Body of pancreas (tissue), 4 donors: ENCODE measurements around the gene HEXD.

Source experiments
- POLR2A ChIP-seq, 3 donors: fragments of 450-650 bp; IDR thresholded peaks; one replicate each; pipeline ENCODE4 v1.6.1; 2016; ENCODE audit warnings: antibody characterized with exemption in 3 of 3, mild to moderate bottlenecking in 2 of 3
- TF ChIP-seq, protein P1 (sequence below), 7 experiments: fragments of 450-650 bp in 4 of 7; fragments of 200-600 bp in 3 of 7; sonication (generic) in 3 of 7; IDR thresholded peaks; one replicate each; pipeline ENCODE4 v1.5.1; 2016 to 2019; ENCODE audit warnings: antibody characterized with exemption in 7 of 7

DNA sequence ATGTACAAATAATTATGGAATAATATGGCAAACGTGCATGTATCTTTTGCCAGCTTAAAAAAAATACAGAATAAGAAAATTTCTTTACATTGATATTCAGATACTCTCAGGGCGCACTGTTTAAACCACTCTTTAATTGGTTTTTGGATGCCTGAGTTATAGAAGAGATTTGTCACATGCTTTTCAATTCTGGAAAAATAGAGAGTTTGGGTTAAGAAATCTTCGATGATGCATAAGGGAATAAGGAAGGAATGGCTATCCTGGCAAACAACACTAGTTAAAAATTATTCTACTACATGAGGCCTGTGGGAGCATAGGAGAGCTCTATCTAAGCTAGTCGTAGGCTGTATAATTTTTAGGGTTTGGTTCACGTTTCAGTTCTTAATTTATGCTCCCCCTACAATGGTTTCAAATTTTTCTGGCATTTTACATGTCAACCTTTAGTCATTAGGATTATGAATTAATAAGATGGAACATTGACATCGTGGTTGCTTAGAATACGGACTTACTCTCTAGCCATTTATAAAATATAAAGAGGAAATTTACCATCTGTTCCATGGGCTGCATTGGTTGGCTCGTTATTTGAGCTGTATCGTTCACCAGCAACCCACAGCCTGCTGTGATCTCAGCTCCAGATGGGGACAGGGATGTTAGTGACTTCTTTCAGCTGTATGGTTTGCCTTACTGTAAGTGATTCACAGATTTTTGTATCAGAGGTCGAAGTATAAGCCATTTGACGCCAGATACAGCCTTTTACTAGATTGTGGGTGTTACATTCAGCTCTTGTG is 56.3 kb downstream of the HEXD start:
- TF ChIP-seq, protein P1, sequence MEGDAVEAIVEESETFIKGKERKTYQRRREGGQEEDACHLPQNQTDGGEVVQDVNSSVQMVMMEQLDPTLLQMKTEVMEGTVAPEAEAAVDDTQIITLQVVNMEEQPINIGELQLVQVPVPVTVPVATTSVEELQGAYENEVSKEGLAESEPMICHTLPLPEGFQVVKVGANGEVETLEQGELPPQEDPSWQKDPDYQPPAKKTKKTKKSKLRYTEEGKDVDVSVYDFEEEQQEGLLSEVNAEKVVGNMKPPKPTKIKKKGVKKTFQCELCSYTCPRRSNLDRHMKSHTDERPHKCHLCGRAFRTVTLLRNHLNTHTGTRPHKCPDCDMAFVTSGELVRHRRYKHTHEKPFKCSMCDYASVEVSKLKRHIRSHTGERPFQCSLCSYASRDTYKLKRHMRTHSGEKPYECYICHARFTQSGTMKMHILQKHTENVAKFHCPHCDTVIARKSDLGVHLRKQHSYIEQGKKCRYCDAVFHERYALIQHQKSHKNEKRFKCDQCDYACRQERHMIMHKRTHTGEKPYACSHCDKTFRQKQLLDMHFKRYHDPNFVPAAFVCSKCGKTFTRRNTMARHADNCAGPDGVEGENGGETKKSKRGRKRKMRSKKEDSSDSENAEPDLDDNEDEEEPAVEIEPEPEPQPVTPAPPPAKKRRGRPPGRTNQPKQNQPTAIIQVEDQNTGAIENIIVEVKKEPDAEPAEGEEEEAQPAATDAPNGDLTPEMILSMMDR (IDR thresholded peaks at IDR 0.05), result no peak
- TF ChIP-seq POLR2A (IDR thresholded peaks at IDR 0.05), result no peak
